Ovary (tissue), 3 donors: ENCODE results near the gene USP49.

ENCODE experiments used
- CTCF ChIP-seq, 3 donors: fragments of 450-650 bp in 2 of 3; fragments of 200-600 bp in 1 of 3; IDR thresholded peaks; one replicate each; pipeline versions ENCODE4 v1.5.1 to v1.8.0; 2016 to 2022; ENCODE audit warnings: antibody characterized with exemption in 3 of 3, mild to moderate bottlenecking in 1 of 3
- EP300 ChIP-seq: sonication (generic); formaldehyde crosslinking; IDR thresholded peaks from one replicate; pipeline ENCODE4 v1.6.1; 2017; ENCODE audit warnings: antibody characterized with exemption
- POLR2A ChIP-seq: fragments of 450-650 bp; IDR thresholded peaks from one replicate; pipeline ENCODE4 v1.6.1; 2017; ENCODE audit warnings: antibody characterized with exemption, mild to moderate bottlenecking, moderate library complexity
- donor health status: DM: no; HTN: no; CAD: no.

GRCh38 chr6:41790045-41790444 lies 105.1 kb downstream of the USP49 start:
- no peak for TF ChIP-seq CTCF (IDR thresholded peaks at IDR 0.05)
- no peak for TF ChIP-seq EP300
- TF ChIP-seq POLR2A = no peak
